HEK293 (cell line): ENCODE measurements around the gene CDNF.

Source experiments
- CTCF ChIA-PET: fragments of 350-600 bp; formaldehyde crosslinking; extraction: SDS; loops from one replicate; lab custom pipeline; 2021; ENCODE audit warnings: antibody characterized with exemption; lab: Yijun Ruan, JAX
- POLR2A ChIA-PET: fragments of 300-600 bp; formaldehyde crosslinking; extraction: SDS; loops from one replicate; lab custom pipeline; 2020; ENCODE audit warnings: antibody characterized with exemption, inconsistent platforms; lab: Yijun Ruan, JAX
- H3K27ac ChIP-seq: fragments of 200-500 bp; sonication (Bioruptor generic); 2 replicates; pipeline ENCODE4 v1.5.1; 2014; ENCODE audit warnings: low read depth, low read length, control low read depth, inconsistent platforms; ENCODE audit errors: extremely low read depth
- H3K36me3 ChIP-seq, 2 experiments: fragments of 200-500 bp in 1 of 2; sonication (Bioruptor generic) in 1 of 2; 1 replicate in 1 of 2; 2 replicates in 1 of 2; pipeline ENCODE4 v1.5.1; 2014 to 2017; ENCODE audit warnings: inconsistent platforms in 2 of 2, low read length in 2 of 2; ENCODE audit not compliant: control insufficient read depth in 2 of 2, insufficient read depth in 1 of 2
- H3K4me1 ChIP-seq: fragments of 200-500 bp; sonication (Bioruptor generic); 2 replicates; pipeline ENCODE4 v1.5.1; 2014; ENCODE audit warnings: mild to moderate bottlenecking, low read length, inconsistent platforms; ENCODE audit not compliant: control insufficient read depth, insufficient read depth
- H3K4me3 ChIP-seq: 2 replicates; pipeline ENCODE4 v1.5.1; 2011; ENCODE audit warnings: low read depth, mild to moderate bottlenecking, control low read depth, low read length, moderate library complexity
- H3K9me3 ChIP-seq: fragments of 200-500 bp; sonication (Bioruptor generic); 2 replicates; pipeline ENCODE4 v1.5.1; 2014; ENCODE audit warnings: low read depth, low read length, inconsistent platforms; ENCODE audit not compliant: control insufficient read depth, insufficient read depth
- BCL11A ChIP-seq: fragments of 450-650 bp; formaldehyde crosslinking; IDR thresholded peaks from 2 replicates; pipeline ENCODE4 v1.5.1; 2016; ENCODE audit warnings: low read depth, missing biosample characterization, missing genetic modification characterization
- HOXA7 ChIP-seq: sonication (generic); formaldehyde crosslinking; IDR thresholded peaks from 2 replicates; pipeline ENCODE4 v1.8.1; 2022; ENCODE audit warnings: missing genetic modification reagents, borderline replicate concordance
- HOXD13 ChIP-seq: sonication (generic); formaldehyde crosslinking; IDR thresholded peaks from 2 replicates; pipeline ENCODE4 v1.8.0; 2022; ENCODE audit warnings: missing genetic modification reagents, borderline replicate concordance
- IKZF3 ChIP-seq: fragments of 450-650 bp; IDR thresholded peaks from 2 replicates; pipeline ENCODE4 v1.5.0; 2018; ENCODE audit warnings: missing biosample characterization, mild to moderate bottlenecking, missing genetic modification characterization, moderate library complexity
- PBX3 ChIP-seq: sonication (generic); formaldehyde crosslinking; IDR thresholded peaks from 2 replicates; pipeline ENCODE4 v1.8.1; 2022; ENCODE audit warnings: mild to moderate bottlenecking, moderate library complexity, missing genetic modification reagents
- PRDM10 ChIP-seq: fragments of 450-650 bp; formaldehyde crosslinking; IDR thresholded peaks from 2 replicates; pipeline ENCODE4 v1.5.1; 2016; ENCODE audit warnings: missing biosample characterization, missing genetic modification characterization
- SP7 ChIP-seq: fragments of 450-650 bp; formaldehyde crosslinking; IDR thresholded peaks from 2 replicates; pipeline ENCODE4 v1.5.1; 2016; ENCODE audit warnings: missing biosample characterization, missing genetic modification characterization
- TRIM28 ChIP-seq: IDR thresholded peaks from 2 replicates; pipeline ENCODE4 v1.6.1; 2011; ENCODE audit warnings: low read length, control low read depth, borderline replicate concordance
- ZBTB11 ChIP-seq: fragments of 450-650 bp; formaldehyde crosslinking; conservative IDR thresholded peaks from 2 replicates; pipeline ENCODE4 v1.5.1; 2016; ENCODE audit warnings: low read depth, missing biosample characterization, missing genetic modification characterization
- ZNF16 ChIP-seq: fragments of 450-650 bp; formaldehyde crosslinking; IDR thresholded peaks from 2 replicates; pipeline ENCODE4 v1.5.1; 2016; ENCODE audit warnings: low read depth, missing biosample characterization, missing genetic modification characterization
- ZNF223 ChIP-seq: fragments of 450-650 bp; formaldehyde crosslinking; IDR thresholded peaks from 2 replicates; pipeline ENCODE4 v1.5.1; 2016; ENCODE audit warnings: missing biosample characterization, missing genetic modification characterization
- ZNF239 ChIP-seq: fragments of 450-650 bp; formaldehyde crosslinking; IDR thresholded peaks from 2 replicates; pipeline ENCODE4 v1.5.1; 2016; ENCODE audit warnings: missing biosample characterization, missing genetic modification characterization
- ZNF366 ChIP-seq: fragments of 450-650 bp; formaldehyde crosslinking; conservative IDR thresholded peaks from 2 replicates; pipeline ENCODE4 v1.5.1; 2016; ENCODE audit warnings: missing biosample characterization, missing genetic modification characterization
- ZNF561 ChIP-seq: fragments of 450-650 bp; IDR thresholded peaks from 2 replicates; pipeline ENCODE4 v1.5.1; 2018; ENCODE audit warnings: missing biosample characterization, missing genetic modification characterization, borderline replicate concordance
- ZNF660 ChIP-seq: fragments of 450-650 bp; IDR thresholded peaks from 2 replicates; pipeline ENCODE4 v1.5.1; 2018; ENCODE audit warnings: missing biosample characterization, mild to moderate bottlenecking, missing genetic modification characterization
- ZNF843 ChIP-seq: fragments of 450-650 bp; formaldehyde crosslinking; IDR thresholded peaks from 2 replicates; pipeline ENCODE4 v1.5.1; 2016; ENCODE audit warnings: missing biosample characterization, missing genetic modification characterization

Gene CDNF

GRCh38 chr10:14837003-14837756 is 657 bp downstream of the CDNF start:
- H3K27ac ChIP-seq, result peak overlapping the region; percentile 88
- H3K4me3 ChIP-seq, result peak overlapping the region; percentile 76
- no peaks in the 10 kb centered on the region for H3K9me3 ChIP-seq
- POLR2A ChIA-PET, result interaction anchor here (0.5 to 3.9 kb wide), 18 partner anchors 10 to 392 kb away, joined by 3 to 68 read pairs (median 4); partner anchors contain the start of genes DCLRE1C, MEIG1, NMT2 and SUV39H2
- CTCF ChIA-PET, result interaction anchor here (0.6 to 1.4 kb wide), 7 partner anchors 14 to 338 kb away, joined by 3 to 4 read pairs (median 3); no protein-coding TSS in a partner anchor
- peaks cover 19 to 22% of the 10 kb centered on the region in 2 experiments; a peak in 2 of 3 replicates for H3K36me3 ChIP-seq
- peaks cover 5% of the 10 kb centered on the region; the same call in 1 of the 2 replicates for H3K4me1 ChIP-seq
- TF ChIP-seq ZNF239 (tag by site-specific recombination) (no peak), HOXD13 (peak; percentile 40; the same call in 1 of the 2 replicates), ZNF561 (tag by site-specific recombination) (0 out of 2 replicates have a peak, but pooled peaks have one; percentile 56), SP7 (tag by site-specific recombination) (0 out of 2 replicates have a peak, but pooled peaks have one; percentile 7), TRIM28 (no peak), ZNF843 (tag by site-specific recombination) (0 out of 2 replicates have a peak, but pooled peaks have one; percentile 28), PBX3 (0 out of 2 replicates have a peak, but pooled peaks have one; percentile 37), IKZF3 (tag by site-specific recombination) (peak; percentile 45; the same call in 1 of the 2 replicates), ZNF223 (tag by site-specific recombination) (0 out of 2 replicates have a peak, but pooled peaks have one; percentile 23), HOXA7 (no peak), ZNF366 (0 out of 2 replicates have a peak, but pooled peaks have one; percentile 30), ZNF660 (tag by site-specific recombination) (peak; percentile 79; the same call in 1 of the 2 replicates), ZNF16 (tag by site-specific recombination) (no peak), BCL11A (tag by site-specific recombination) (no peak), PRDM10 (tag by site-specific recombination) (peak; percentile 36; the same call in 1 of the 2 replicates), ZBTB11 (tag by site-specific recombination) (0 out of 2 replicates have a peak, but pooled peaks have one; percentile 12)
